ENCODE data around the gene NR2F2.
A peak's percentile ranks its signal among the peaks of the same experiment; 100 is the strongest.

Gene NR2F2

DNA sequence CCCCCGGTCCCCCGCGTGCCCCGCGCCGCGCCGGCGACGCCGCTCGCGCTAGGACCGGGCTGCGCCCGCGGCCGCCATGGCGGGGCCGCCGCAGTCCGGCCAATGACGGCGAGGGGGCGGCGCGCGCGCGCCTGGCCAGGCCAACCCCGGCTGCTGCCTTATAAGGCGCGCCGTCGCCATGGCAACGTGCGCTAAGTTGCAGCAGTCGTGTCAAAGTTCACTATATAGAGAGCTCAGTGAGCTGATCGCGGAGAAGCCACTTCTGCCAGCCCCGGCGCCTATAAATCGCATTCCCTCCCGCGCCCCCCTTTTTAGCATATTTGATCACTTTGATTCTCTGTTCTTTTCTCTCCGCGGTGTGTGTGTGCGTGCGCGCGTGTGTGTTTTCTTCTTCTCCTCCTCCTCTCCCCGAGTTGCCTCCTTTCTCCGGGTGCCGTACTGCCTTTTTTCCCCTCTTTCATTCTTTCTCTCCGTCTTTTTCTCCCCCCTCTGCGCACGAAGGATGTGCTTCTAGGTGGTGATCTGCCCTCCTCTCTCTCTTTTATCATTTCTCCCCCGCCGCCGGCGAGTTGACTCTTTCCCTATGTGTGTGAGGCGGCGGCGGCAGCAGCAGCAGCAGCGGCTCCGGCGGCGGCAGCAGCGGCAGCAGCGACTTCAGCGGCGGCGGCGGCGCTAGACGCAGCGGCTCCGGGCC lies at the start of gene NR2F2:
NR2F2 (plus strand) TSS at position 251 of the 694 bp plus-strand sequence. CDS start 1,406 bp downstream, outside the sequence.
- in situ Hi-C loops (cut with MboI; ENCODE audit: low pct_unique_long_range_greater_than_20kb, low sequenced_read_pairs, unreplicated experiment), result no loop called here
- DNase-seq (ENCODE audit: low spot score), result peak; percentile 94
- no peak for TF ChIP-seq CTCF (IDR thresholded peaks at IDR 0.05; ENCODE audit: extremely low read depth, insufficient read depth, missing control alignments)

DNA sequence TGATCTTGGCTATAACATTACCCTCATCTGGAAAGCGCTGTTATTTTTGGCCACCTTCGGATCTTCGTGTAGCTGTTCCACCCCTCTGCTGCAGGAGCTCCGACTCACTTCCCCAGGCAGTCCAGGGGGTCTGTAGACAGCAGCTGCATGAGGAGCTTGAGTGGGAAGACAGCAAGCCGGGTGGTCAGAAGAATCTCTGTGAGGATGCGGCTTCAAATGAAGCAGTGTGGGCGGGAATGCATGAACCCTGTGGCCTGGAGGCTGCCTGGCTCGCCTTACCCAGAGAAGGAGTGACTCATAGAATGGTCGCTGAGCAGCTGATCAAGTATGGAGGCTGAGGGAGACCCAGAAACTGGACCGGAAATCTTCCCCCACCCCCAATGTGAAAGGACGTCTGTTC lies 45.2 kb upstream of the NR2F2 start:
- DNase-seq (ENCODE audit: low spot score), result no peak
- in situ Hi-C loops (cut with MboI; ENCODE audit: low pct_unique_long_range_greater_than_20kb, low sequenced_read_pairs, unreplicated experiment), result no loop called here
- no peak for TF ChIP-seq CTCF (IDR thresholded peaks at IDR 0.05; ENCODE audit: extremely low read depth, insufficient read depth, missing control alignments)

- in situ Hi-C loops (cut with MboI; ENCODE audit: low pct_unique_long_range_greater_than_20kb, low sequenced_read_pairs, unreplicated experiment), result no loop called here
- no peak for TF ChIP-seq CTCF (IDR thresholded peaks at IDR 0.05; ENCODE audit: extremely low read depth, insufficient read depth, missing control alignments)
- no peak for DNase-seq (ENCODE audit: low spot score)
These were observed 44.7 kb upstream of the NR2F2 start for GRCh38 chr15:96285729-96286254.

DNA sequence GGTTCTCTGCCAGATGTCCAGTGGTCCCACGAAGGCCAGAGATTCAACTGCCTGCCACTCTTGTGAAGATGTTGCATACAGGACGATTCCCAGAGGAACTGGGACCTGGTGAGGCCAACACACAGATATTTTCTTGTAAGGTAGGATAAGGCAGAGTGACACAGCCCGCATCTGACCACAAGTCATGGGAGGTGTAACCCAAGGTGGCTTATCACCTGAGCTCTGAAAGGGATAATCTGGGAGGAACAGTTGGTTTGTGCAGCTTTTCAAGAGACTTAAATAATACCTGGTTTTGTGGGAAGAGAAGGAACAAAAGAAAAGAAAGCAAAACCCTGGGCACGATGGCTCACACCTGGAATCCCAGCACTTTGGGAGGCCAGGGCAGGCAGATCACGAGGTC lies 39.8 kb upstream of the NR2F2 start:
- in situ Hi-C loops (cut with MboI; ENCODE audit: low pct_unique_long_range_greater_than_20kb, low sequenced_read_pairs, unreplicated experiment), result no loop called here
- no peak for DNase-seq (ENCODE audit: low spot score)
- TF ChIP-seq CTCF (IDR thresholded peaks at IDR 0.05; ENCODE audit: extremely low read depth, insufficient read depth, missing control alignments), result no peak

- no peak for DNase-seq (ENCODE audit: low spot score)
- in situ Hi-C loops (cut with MboI; ENCODE audit: low pct_unique_long_range_greater_than_20kb, low sequenced_read_pairs, unreplicated experiment), result no loop called here
- no peak for TF ChIP-seq CTCF (IDR thresholded peaks at IDR 0.05; ENCODE audit: extremely low read depth, insufficient read depth, missing control alignments)
These were observed 37.9 kb upstream of the NR2F2 start for GRCh38 chr15:96292635-96293034.

DNA sequence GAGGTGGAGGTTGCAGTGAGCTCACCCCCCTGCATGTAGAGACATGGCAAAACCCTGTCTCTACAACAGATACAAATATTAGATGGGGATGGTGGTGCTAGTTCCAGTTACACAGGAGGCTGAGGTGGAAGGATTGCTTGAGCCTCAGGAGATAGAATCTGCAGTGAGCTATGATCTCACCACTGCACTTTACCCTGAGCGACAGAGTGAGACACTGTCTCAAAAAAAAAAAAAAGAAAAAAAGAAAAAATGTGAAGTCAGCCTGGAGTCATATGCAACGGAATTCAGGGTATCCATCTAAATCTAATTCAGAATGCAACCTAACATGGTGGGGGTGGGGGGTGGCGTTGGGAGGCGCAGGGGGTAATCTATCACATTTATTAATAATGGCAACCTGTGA lies 37.1 kb upstream of the NR2F2 start:
- in situ Hi-C loops (cut with MboI; ENCODE audit: low pct_unique_long_range_greater_than_20kb, low sequenced_read_pairs, unreplicated experiment), result no loop called here
- no peak for TF ChIP-seq CTCF (IDR thresholded peaks at IDR 0.05; ENCODE audit: extremely low read depth, insufficient read depth, missing control alignments)
- no peak for DNase-seq (ENCODE audit: low spot score)
